Muscle layer of colon (tissue), 2 donors: ENCODE data around the gene PSMD9.
"Not testable (repeated sequence)": the region's sequence is repeated elsewhere in the genome, so short reads cannot be mapped to it uniquely, and the experiment has no call there.

Source experiments
- H3K27ac ChIP-seq: one replicate; pipeline ENCODE4 v1.7.0; 2013; ENCODE audit warnings: low read depth, mild to moderate bottlenecking, low read length, moderate library complexity
- H3K27me3 ChIP-seq, 2 donors: one replicate each; pipeline ENCODE4 v1.7.0; 2013; ENCODE audit warnings: low read length in 2 of 2, mild to moderate bottlenecking in 2 of 2; ENCODE audit not compliant: insufficient read depth in 2 of 2, control insufficient read depth in 1 of 2
- H3K36me3 ChIP-seq: one replicate; pipeline ENCODE4 v1.7.0; 2013; ENCODE audit warnings: mild to moderate bottlenecking, low read length; ENCODE audit not compliant: insufficient read depth
- H3K4me1 ChIP-seq: one replicate; pipeline ENCODE4 v1.7.0; 2013; ENCODE audit warnings: mild to moderate bottlenecking, low read length; ENCODE audit not compliant: insufficient read depth
- H3K4me3 ChIP-seq, 2 donors: one replicate each; pipeline ENCODE4 v1.7.0; 2013; ENCODE audit warnings: low read length in 2 of 2, low read depth in 1 of 2, mild to moderate bottlenecking in 1 of 2, moderate library complexity in 1 of 2
- H3K9ac ChIP-seq: one replicate; pipeline ENCODE4 v1.7.0; 2013; ENCODE audit warnings: low read length
- H3K9me3 ChIP-seq: one replicate; pipeline ENCODE4 v1.7.0; 2013; ENCODE audit warnings: mild to moderate bottlenecking, low read length
- donor health status: abdominal sarcoma.
- donor health status: Adenocarcinoma of cecum.

Gene PSMD9

DNA sequence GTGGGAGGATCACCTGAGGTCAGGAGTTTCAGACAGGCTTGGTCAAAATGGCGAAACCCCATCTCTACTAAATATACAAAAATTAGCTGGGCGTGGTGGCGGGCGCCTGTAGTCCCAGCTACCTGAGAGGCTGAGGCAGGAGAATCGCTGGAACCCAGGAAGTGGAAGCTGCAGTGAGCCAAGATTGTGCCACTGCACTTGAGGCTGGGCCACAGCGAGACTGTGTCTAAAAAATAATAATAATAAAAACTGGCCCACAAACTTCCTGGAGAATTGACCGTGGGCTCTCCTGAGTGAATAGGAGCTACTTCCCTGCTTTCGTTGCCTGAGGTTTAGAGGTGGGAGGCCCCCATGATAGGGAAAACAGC, 12.5 kb upstream of the PSMD9 start:
- not testable (repeated sequence) for H3K27me3 ChIP-seq, H3K4me3 ChIP-seq, H3K9me3 ChIP-seq, H3K27ac ChIP-seq, H3K36me3 ChIP-seq, H3K9ac ChIP-seq
- peaks cover 14% of the 10 kb centered on the region for H3K4me1 ChIP-seq

DNA sequence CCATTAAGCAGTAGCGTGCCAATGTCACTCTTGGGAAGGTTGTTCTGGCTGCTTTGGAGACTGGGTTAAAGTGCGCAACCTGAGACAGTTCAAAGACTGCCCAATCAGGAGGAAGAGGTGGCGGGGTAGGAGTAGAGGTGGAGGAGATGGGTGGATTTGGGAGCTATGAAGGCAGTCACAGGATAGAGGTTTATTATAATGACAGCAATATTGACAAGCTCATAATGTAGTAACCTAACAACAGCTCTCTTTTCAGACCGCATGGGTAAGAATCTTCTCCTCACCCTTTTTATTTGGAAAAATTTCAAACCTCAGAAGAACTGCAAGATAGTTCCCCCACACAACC, 5.3 kb upstream of the PSMD9 start:
- Histone ChIP-seq H3K4me3 (no peak overlapping the region), H3K27ac (no peak overlapping the region), H3K9ac (no peak overlapping the region), H3K36me3 (no peaks in the 10 kb centered on the region), H3K4me1 (peaks cover 6% of the 10 kb centered on the region), H3K27me3 (no peaks in the 10 kb centered on the region), H3K9me3 (no peaks in the 10 kb centered on the region)

DNA sequence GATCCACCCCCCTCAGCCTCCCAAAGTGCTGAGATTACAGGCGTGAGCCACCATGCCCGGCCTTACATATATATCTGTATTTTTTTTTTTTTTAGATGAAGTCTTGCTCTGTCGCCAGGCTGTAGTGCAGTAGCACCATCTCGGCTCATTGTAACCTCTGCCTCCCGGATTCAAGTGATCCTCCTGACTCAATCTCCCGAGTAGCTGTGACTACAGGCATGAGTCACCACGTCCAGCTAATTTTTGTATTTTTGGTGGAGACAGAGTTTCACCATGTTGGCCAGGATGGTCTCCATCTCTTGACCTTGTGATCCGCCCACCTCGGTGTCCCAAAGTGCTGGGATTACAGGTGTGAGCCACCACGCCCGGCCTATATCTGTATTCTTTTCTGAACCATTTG, 3.5 kb upstream of the PSMD9 start:
- H3K27ac ChIP-seq, H3K36me3 ChIP-seq, H3K4me3 ChIP-seq, H3K27me3 ChIP-seq, H3K9ac ChIP-seq, H3K9me3 ChIP-seq: not testable (repeated sequence)
- peaks cover 16% of the 10 kb centered on the region for H3K4me1 ChIP-seq

DNA sequence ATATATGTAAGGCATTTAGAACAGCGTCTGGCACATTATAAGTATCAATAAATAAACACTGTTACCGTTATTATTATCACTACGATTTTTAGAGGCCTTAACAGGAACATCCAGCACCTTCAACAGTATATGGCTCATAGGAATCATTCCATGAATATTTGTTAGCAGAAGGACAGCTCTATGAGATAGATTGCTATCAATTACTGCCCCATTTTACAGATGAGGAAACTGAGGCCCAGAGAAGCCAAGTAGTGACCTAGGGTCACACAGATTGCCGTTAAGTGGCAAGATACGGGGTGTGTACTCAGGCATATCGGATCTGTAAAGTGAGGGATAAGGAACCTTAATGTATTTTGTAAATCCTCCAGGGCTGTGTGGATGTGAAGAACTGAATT, 510 bp upstream of the PSMD9 start:
- H3K4me1 ChIP-seq = peaks cover 20% of the 10 kb centered on the region
- H3K4me3 ChIP-seq = peak overlapping the region; percentile 72 to 75

DNA sequence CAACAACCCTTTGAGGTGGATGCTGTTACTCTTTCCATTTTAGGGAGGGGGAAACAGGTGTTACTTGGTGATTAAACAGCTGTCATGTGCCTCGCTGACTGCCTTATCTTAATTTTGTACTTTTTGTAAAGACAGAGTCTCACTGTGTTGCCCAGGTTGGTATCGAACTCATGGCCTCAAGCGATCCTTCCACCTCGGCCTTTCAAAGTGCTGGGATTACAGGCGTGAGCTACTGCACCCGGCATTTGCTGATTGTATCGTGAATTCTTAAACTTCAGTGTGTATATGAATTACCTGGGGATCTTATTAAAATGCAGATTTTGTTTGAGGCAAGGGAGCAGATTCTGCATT, 659 bp downstream of the PSMD9 start:
- peak overlapping the region; percentile 47 for H3K9ac ChIP-seq

More for the DNA sequence above, 510 bp upstream of the PSMD9 start:
- H3K36me3 ChIP-seq = peaks cover 2% of the 10 kb centered on the region
- no peaks in the 10 kb centered on the region for H3K9me3 ChIP-seq
- H3K27me3 ChIP-seq = no peaks in the 10 kb centered on the region
- no peak overlapping the region for H3K27ac ChIP-seq
- H3K9ac ChIP-seq = no peak overlapping the region

DNA sequence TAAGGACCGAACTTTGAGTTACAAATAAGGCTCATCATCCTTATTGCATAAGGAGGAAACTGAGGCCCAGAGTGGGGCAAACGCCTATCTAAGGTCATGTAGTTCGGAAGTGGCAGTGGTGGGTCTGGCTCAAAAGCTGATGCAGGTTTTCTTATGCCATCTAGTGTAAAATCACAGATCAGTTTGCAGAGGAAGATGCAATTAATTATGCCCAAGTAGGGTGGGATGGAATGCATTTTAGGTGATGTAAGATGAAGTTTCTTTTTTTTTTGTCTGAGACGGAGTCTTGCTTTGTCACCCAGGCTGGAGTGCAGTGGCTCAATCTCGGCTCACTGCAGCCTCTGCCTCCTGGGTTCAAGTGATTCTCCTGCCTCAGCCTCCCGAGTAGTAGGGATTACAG, 1.1 kb downstream of the PSMD9 start:
- not testable (repeated sequence) for H3K27ac ChIP-seq, H3K9me3 ChIP-seq, H3K27me3 ChIP-seq
- peaks cover 14% of the 10 kb centered on the region for H3K36me3 ChIP-seq
- H3K4me1 ChIP-seq = peaks cover 24% of the 10 kb centered on the region
- peak overlapping the region; percentile 72 to 75 for H3K4me3 ChIP-seq
- H3K9ac ChIP-seq = peak overlapping the region; percentile 47

More for the DNA sequence above, 659 bp downstream of the PSMD9 start:
- Histone ChIP-seq H3K27ac (peak overlapping the region; percentile 77), H3K4me3 (peak overlapping the region; percentile 72 to 75), H3K9me3 (no peaks in the 10 kb centered on the region), H3K27me3 (no peaks in the 10 kb centered on the region), H3K36me3 (peaks cover 10% of the 10 kb centered on the region), H3K4me1 (peaks cover 24% of the 10 kb centered on the region)

DNA sequence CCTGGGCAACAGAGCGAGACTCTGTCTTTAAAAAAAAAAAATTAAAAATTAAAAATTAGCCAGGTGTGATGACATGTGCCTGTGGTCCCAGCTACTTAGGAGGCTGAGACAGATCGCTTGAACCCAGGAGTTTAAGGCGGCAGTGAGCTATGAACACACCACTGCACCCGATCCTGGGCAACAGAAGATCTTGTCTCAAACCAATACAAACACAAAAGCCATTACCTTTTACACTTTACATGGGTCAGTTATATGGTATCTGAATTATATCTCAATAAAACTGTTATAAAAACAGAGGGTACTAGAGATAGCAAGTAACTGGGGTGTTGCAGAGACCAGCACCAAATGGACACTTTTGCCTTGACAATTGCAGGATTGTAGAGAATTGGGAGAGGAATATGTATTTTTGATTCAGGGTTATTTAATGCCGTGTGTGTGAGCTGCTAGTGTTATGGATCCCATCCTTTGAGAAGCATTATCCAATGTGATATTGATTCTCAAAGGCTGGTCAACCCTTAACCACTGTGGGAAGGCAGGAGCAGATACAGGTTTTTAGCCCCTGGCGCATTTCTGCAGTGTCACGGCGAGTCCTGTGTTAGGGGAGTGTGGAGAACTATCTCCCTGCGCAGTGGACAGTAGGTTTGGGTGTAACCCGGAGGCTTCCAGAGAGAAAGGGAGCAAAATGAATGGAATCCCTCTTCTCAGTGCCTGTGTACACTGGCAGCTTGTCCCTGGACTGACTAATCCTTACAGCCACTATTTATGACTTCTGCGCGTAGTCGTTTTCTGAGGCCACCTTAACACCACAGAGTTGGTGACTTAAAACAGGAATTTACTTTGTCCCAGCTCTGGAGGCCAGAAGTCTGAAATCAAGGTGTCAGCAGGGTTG, 4.3 kb downstream of the PSMD9 start:
- H3K9me3 ChIP-seq = no peaks in the 10 kb centered on the region
- H3K4me3 ChIP-seq = no peak overlapping the region
- H3K36me3 ChIP-seq = peaks cover 28% of the 10 kb centered on the region
- no peaks in the 10 kb centered on the region for H3K27me3 ChIP-seq
- no peak overlapping the region for H3K9ac ChIP-seq
- no peak overlapping the region for H3K27ac ChIP-seq
- H3K4me1 ChIP-seq = peaks cover 21% of the 10 kb centered on the region

DNA sequence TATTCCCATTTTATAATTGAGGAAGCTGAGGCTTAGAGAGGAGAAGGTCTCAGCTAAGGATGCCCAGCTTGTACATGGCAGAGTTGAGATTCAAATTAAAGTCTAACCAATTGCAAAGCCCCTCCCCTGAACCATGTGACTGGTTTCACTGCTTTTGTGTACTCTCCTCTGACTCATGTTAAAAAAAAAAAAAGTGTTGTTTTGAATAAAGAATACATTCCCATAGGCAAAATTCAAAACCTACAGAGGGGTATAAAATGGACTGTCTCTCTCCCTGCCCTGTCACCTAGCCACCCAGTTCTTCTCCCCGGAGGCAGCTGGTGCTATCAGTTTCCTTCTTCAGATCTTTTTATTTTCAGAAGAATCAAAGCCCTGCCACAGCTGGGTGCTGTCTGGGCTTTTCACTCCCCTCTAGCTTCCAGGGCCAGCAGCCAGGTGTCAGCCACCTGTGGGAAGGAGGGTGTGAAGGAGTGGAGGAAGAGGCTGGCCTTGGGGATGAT, 5.4 kb downstream of the PSMD9 start:
- Histone ChIP-seq H3K9ac (no peak overlapping the region), H3K27ac (no peak overlapping the region), H3K27me3 (no peaks in the 10 kb centered on the region), H3K9me3 (no peaks in the 10 kb centered on the region), H3K36me3 (peaks cover 35% of the 10 kb centered on the region), H3K4me3 (no peak overlapping the region), H3K4me1 (peaks cover 17% of the 10 kb centered on the region)

DNA sequence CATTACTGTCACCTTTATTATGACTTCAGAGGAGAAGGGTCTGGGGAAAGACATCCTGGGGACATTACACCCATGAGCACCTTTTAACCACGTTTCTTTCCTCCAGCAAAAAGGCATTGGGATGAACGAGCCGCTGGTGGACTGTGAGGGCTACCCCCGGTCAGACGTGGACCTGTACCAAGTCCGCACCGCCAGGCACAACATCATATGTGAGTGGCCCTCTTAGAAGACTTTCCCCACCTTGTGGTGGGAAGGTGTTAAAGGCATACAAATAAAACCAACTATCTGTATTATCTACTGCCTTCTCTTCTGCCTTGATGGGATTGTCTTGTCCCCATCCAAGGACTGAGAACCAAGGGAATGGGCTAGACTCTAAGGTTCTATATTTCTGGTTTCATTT, 6.0 kb downstream of the PSMD9 start:
- peaks cover 41% of the 10 kb centered on the region for H3K36me3 ChIP-seq

DNA sequence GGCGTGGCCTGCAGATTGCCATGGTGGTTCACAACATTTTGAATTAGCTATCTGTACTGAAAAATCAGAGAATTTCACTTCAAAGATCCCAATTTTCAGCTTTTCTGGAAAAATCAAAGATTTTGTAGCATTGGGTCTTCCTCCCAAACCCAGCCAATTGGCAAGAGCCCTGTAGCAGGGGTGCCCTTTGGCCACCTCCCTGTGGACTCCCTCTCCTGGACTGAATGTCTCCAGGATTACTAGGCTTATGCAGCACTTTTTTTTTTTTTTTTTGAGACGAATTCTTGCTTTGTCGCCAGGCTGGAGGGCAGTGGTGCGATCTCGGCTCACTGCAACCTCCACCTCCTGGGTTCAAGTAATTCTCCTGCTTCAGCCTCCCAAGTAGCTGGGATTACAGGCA, 9.7 kb downstream of the PSMD9 start:
- Histone ChIP-seq H3K4me3 (no peak overlapping the region), H3K9ac (no peak overlapping the region), H3K27ac (no peak overlapping the region), H3K27me3 (no peaks in the 10 kb centered on the region), H3K36me3 (peaks cover 71% of the 10 kb centered on the region), H3K9me3 (no peaks in the 10 kb centered on the region), H3K4me1 (peaks cover 2% of the 10 kb centered on the region)

More for the DNA sequence above, 6.0 kb downstream of the PSMD9 start:
- no peaks in the 10 kb centered on the region for H3K9me3 ChIP-seq
- H3K9ac ChIP-seq = no peak overlapping the region
- H3K4me1 ChIP-seq = peaks cover 13% of the 10 kb centered on the region
- no peak overlapping the region for H3K4me3 ChIP-seq
- H3K27me3 ChIP-seq = no peaks in the 10 kb centered on the region
- no peak overlapping the region for H3K27ac ChIP-seq

DNA sequence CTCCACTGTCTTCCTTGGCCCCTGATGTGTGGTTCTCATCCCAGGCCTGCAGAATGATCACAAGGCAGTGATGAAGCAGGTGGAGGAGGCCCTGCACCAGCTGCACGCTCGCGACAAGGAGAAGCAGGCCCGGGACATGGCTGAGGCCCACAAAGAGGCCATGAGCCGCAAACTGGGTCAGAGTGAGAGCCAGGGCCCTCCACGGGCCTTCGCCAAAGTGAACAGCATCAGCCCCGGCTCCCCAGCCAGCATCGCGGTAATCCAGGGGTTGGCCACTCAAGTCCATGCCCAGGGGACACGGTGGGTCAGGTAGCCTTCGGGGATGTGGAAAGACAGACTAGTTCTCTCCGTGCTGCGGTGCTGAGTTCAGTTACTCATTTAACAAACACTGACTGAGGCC, 11.0 kb downstream of the PSMD9 start:
- no peak overlapping the region for H3K9ac ChIP-seq
- H3K27ac ChIP-seq = no peak overlapping the region
- peaks cover 69% of the 10 kb centered on the region for H3K36me3 ChIP-seq
- H3K4me3 ChIP-seq = no peak overlapping the region
- H3K4me1 ChIP-seq = no peaks in the 10 kb centered on the region
- H3K9me3 ChIP-seq = no peaks in the 10 kb centered on the region
- H3K27me3 ChIP-seq = no peaks in the 10 kb centered on the region

DNA sequence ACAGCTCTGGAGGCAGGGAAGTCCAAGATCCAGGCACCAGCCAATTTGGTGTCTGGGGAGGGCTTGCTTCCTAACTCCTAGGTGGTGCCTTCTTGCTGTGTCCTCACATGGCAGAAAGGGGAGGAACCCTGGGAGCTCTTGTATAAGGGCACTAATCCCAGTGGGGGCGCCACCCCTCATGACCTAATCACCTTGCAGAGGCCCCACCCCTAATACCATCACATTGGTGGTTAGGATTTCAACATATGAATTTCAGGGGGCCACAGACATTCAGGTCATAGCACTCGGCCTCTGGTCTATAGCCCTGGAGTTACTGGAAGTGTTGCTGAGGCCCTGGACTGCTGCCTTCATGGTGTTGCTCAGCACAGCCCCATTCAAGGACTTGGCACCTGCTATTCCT, 14.6 kb downstream of the PSMD9 start:
- Histone ChIP-seq H3K9ac (no peak overlapping the region), H3K36me3 (peaks cover 65% of the 10 kb centered on the region), H3K4me1 (no peaks in the 10 kb centered on the region), H3K27ac (no peak overlapping the region), H3K27me3 (no peaks in the 10 kb centered on the region), H3K4me3 (no peak overlapping the region), H3K9me3 (no peaks in the 10 kb centered on the region)
